Epithelial cell of proximal tubule (primary cell): ENCODE data around the gene RPL9. TPM values are rescaled to one million over a fixed set of nuclear protein-coding genes. Genes with fewer than 3 reads are reported as not detected.
"Not testable (repeated sequence)": the region's sequence is repeated elsewhere in the genome, so short reads cannot be mapped to it uniquely, and the experiment has no call there.

Source experiments
- DNase-seq: peaks from one replicate; pipeline ENCODE4 v3.0.0-alpha.2; 2011; ENCODE audit warnings: low read depth
- H3K4me3 ChIP-seq: 2 replicates; pipeline ENCODE4 v1.5.1; 2011; ENCODE audit warnings: low read depth, mild to moderate bottlenecking, low read length
- CTCF ChIP-seq: conservative IDR thresholded peaks from 2 replicates; pipeline ENCODE4 v1.5.1; 2012; ENCODE audit warnings: low read depth, mild to moderate bottlenecking, low read length
- total RNA-seq: library from RNA; depleted of rRNA; stranded (reverse); fragments of >200 nt; gene quantifications from 2 replicates; pipeline ENCODE4 v1.2.3, GENCODE V29; 2015

The RPL9 gene
- total RNA-seq, 1 donor from 2014 or later, result 3,128 TPM

GRCh38 chr4:39464886-39465501 lies 6.3 kb upstream of the RPL9 start:
- no peak for DNase-seq
- no peak overlapping the region for H3K4me3 ChIP-seq
- no peak for TF ChIP-seq CTCF

DNA sequence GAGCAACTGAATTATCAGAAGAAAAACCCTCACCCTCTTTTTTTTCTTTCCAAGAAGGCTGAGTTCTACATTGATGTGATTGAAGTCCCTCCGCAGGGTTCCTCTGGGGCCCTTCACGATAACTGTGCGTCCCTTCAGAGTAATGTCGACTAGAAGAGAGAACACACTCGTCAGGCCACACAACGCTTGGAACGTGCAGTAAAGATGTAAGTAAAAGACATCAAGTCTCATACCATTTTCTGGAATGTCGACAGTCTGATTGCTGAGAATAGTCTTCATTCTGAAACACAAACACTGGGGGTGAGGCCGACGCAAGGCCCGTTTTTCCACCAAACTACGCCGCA lies 589 bp downstream of the RPL9 start:
- H3K4me3 ChIP-seq, result peak overlapping the region; percentile 100
- DNase-seq, result not testable (repeated sequence)

GRCh38 chr4:39456946-39457763 lies 1.6 kb downstream of the RPL9 start:
- H3K4me3 ChIP-seq, result peak overlapping the region; percentile 100
- no peak for TF ChIP-seq CTCF

GRCh38 chr4:39455486-39455885 lies 3.2 kb downstream of the RPL9 start:
- no peak overlapping the region for H3K4me3 ChIP-seq
- TF ChIP-seq CTCF, result no peak
- DNase-seq, result no peak

More at GRCh38 chr4:39456946-39457763, 1.6 kb downstream of the RPL9 start:
- no peak for DNase-seq

- H3K4me3 ChIP-seq, result no peak overlapping the region
- TF ChIP-seq CTCF, result no peak
- DNase-seq, result no peak
Measured at GRCh38 chr4:39453738-39454137, 5.0 kb downstream of the RPL9 start.

DNA sequence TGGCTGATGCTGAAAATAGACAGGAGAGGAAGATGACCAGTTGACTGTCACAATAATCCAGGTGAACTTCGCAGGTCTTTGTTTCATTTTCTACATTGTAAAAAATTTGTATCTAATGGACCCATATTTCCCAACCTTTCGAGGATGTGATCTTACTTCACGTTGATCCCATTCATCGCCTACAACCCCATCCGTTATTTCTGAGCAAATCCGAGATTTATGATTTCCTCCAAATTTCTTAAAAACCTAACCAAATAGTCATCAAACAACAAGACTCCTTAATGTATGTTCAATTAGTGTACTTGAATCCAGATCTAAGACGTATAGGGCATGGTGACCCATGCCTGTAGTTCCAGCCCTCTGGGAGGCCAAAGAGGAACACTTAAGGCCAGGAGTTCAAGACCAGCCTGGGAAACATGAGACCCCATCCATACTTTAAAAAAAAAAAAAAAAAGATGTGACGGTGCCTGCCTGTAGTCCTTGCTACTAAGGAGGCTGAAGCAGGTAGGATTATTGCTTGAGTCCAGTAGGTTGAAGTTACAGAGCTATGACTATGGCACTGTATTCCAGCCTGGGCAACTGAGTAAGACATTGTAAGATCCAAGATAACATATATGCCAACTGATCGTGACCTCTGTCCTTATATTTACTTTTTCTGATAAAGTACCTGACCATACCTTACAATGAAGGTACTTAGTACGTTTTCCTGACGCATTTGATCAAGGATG lies 5.7 kb downstream of the RPL9 start:
- H3K4me3 ChIP-seq, result no peak overlapping the region
- DNase-seq, result no peak
- no peak for TF ChIP-seq CTCF

DNA sequence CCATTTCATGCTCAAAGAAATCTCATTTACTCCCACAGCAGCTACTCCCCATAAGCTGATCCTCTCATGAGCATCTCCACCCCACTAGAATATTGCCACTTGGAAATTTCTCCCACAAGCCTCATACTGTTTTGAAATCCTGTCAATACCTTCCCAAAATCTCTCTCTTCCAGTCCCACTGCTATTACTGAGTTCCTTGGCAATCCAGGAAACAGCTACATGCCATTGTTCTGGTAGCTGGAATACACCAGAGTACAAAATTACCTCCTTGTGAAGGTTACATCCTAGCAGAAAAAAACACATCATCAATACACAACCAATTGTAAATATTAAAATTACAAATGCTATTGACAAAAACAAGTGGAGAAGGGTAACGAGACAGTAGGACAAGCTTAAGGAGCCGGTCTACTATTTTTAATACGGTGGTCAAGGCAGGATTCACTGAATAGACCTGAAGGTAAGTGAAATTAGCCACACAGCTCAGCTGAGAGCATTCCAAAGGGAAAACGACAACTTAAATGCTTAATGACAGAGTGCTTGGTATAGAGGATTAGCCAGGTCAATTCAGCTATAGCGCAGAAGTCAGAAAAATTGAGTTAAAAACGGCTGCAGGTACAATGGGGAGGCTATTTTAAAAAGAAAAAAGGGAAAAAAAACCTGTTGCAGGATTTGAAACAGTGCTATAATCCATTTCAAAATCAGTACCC lies 6.4 kb downstream of the RPL9 start:
- H3K4me3 ChIP-seq, result no peak overlapping the region
- TF ChIP-seq CTCF, result no peak
- no peak for DNase-seq
